C4-2B (cell line): ENCODE results near the gene HBD.

Experiments used
- CTCF ChIP-seq: fragments of 450-650 bp; conservative IDR thresholded peaks from 2 replicates; pipeline ENCODE4 v1.5.1; 2017; ENCODE audit warnings: mild to moderate bottlenecking
- ZFX ChIP-seq: fragments of 450-650 bp; IDR thresholded peaks from 2 replicates; pipeline ENCODE4 v1.6.1; 2017

GRCh38 chr11:5251746-5252145, 17.5 kb upstream of the HBD start:
- TF ChIP-seq CTCF (no peak), ZFX (no peak)
